GM21723 (cell line): ENCODE results near the gene AOPEP.
"Not testable (repeated sequence)": the region's sequence is repeated elsewhere in the genome, so short reads cannot be mapped to it uniquely, and the experiment has no call there.

Experiments used
- ATAC-seq: cut with Tn5 transposase; IDR thresholded peaks from one replicate; pipeline ENCODE4 v1.9.1; 2021; ENCODE audit warnings: mild to moderate bottlenecking, moderate library complexity; ENCODE audit not compliant: unreplicated experiment

Gene AOPEP

GRCh38 chr9:94950579-94951323 lies 224.3 kb downstream of the AOPEP start:
- ATAC-seq: no peak

- ATAC-seq: no peak
Measured at GRCh38 chr9:94951324-94952135, 225.0 kb downstream of the AOPEP start.

- ATAC-seq: no peak
Measured at GRCh38 chr9:94952565-94953373, 226.3 kb downstream of the AOPEP start.

GRCh38 chr9:94956731-94957130 lies 230.2 kb downstream of the AOPEP start:
- ATAC-seq: no peak

DNA sequence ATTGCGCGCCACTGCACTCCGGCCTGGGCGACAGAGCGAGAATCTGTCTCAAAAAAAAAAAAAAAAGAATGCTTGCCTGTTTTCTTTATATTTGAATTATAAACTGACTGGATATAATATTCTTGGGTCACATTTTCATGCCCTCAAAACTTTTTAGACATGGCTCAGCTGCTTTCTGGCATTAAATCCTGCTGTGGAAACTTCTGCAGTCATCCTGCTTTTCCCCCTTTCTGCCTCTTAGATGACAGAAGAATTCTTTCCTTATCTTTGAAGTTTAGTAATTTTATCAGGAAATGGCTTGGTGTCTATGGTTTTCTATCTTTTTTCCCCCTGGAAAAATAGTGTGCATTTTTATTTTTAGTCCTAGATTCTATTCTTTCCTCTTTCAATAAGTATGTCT lies 234.5 kb downstream of the AOPEP start:
- no peak for ATAC-seq

GRCh38 chr9:94961870-94962269 lies 235.4 kb downstream of the AOPEP start:
- ATAC-seq: no peak

DNA sequence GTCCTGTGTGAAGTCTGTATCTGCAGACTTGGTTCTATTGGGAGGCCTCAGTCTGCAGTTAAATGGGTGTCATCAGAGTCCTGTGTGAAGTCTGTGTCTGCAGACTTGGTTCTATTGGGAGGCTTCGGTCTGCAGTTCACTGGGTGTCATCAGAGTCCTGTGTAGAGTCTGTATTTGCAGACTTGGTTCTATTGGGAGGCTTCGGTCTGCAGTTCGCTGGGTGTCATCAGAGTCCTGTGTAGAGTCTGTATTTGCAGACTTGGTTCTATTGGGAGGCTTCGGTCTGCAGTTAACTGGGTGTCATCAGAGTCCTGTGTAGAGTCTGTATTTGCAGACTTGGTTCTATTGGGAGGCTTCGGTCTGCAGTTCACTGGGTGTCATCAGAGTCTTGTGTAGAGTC lies 239.1 kb downstream of the AOPEP start:
- ATAC-seq: not testable (repeated sequence)

- not testable (repeated sequence) for ATAC-seq
Measured at GRCh38 chr9:94966046-94966445, 239.5 kb downstream of the AOPEP start.

DNA sequence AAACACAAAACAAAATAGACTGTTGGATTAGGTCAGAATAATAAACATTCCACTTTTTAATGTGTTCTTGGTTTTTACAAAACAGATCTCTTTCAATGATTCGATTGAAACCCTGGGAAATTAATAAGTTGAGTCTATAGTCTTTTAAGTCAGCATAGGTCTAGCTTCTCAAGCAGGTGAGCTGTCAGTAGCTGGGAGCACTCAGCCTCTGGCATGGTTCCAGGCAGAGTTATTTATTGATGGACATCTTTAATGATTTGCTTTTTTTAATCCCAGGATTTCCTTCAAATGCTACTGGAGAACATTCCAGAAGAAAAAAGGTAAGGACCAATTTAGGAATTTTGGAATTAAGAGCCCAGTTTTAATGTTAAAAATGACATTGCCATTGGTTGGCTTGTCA lies 241.0 kb downstream of the AOPEP start:
- ATAC-seq: no peak

DNA sequence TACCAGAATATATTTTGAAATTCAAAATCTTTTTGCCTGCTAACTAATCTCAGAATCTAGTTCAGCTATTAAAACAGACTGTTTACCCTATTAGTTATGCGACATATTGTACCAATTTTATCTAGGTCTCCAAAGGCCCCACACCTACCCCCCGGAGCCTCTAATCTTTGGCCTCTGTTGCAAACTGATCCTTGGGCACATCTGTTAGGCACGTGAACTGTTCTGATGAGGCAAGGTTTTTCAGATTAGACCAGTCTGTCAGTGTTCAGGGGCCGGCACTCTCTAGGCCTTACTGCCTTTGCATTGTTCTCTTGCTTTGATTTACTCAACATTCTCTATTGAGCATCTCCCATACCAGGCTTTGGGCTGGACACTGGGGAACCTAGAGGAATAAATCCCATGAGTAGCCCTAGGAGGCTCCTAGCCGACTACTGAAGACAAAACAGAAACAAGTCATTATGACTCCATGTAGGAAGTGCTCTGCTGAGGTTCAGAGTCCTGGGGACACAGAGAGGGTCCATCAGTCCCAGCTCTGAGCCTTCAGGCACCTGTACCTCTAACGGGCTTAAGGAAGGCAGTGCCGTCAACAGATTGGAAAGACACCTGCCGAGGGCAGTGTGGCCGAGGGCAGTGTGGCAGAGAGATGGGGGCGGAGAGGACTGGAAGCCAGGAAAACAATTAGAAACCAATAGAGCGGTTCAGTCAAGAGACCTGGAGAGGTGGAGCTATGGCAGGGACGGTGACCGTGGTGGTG lies 245.1 kb downstream of the AOPEP start:
- no peak for ATAC-seq

DNA sequence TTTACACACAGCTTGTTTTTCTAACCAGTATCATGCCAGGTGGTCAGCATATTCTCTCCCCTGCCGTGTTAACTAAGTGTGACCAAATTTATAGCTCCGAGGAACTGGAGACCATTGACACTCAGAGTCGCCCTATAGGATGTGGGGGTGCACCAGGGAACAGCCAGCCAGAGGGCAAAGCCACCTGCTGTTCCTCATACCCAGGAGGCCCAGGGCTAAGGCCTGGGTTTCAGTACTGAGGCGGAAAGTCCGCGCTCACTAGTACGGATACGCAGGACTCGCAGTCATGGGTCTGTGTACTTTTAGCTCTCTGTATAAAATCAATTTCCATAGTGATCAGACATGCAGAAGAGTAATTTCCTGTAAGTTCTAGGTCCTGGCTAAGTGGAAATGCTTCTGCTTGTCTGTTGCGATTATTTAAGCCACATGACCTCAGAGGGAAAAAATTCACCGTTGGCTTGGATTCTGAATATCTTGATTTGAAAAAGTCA lies 247.0 kb downstream of the AOPEP start:
- ATAC-seq: no peak

DNA sequence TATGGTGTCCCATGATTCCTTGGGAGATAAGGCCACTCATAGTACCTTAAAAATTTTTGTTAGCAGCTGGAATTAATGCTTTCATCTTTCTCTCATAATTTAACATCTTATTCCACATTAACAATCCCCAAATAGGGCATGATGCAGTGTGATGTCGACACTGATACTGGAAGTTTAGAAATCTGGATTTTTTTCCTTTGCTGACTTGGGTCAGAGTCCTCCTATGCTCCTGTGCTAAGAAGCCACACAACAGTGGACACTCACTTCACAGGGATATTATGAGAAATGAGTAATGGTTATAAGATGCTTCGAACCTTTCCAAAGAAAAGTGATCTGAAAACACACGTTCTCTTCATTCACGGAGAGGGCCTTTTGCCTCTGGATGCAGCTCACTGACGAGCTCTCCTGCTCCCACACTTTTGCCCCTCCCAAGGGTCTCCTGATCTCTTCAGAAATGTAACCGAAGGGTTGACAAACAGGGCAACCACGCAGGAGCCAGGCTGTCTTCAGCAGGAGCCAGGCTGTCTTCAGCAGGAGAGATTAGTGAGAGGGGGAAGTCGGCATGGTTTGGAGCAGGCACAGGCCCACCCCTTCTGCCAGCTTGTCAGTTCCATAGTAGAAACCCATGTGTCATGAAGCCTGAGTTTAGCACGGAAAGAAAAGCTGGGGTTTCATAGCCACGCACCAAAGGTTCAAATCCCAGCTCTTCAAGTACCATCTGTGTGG lies 247.8 kb downstream of the AOPEP start:
- ATAC-seq: no peak

- no peak for ATAC-seq
Measured at GRCh38 chr9:94975480-94975879, 249.0 kb downstream of the AOPEP start.

DNA sequence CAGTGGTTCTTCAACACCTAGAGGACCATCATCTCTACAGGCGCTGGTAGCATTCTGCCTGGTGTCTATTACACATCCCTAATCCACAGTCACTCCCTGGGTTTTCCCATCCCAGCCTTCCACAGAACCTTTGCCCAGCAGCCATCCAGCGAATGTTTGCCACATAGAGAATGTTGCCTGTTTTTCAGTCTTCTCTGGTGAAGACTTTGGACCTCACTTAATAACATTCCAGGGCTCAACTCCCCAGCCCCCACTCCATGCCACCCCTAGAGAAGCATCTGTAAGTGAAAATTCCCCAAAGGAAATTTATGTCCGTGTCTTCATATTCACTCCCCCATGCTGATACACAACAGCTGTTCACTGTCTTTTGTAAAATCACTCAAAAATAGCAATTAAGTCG lies 249.6 kb downstream of the AOPEP start:
- ATAC-seq: no peak

DNA sequence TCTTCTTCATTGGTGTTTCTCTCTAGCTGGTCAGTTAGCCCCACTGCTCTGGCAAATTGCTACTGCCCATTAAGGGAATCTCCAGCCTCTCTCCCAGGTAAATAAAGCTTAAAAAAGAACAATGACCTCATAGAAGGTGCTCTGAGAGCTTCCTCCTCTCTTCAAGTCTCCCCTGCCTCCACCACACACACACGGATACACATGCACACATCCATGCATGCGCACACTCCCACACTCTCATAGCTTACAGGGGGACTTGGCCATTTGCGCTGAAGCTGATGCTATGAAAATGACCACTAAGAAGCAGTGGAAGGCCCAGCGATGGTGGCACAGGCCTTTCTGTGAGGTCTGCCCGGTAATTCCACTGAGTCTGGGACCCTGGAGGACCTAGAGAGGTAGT lies 250.9 kb downstream of the AOPEP start:
- ATAC-seq: no peak

DNA sequence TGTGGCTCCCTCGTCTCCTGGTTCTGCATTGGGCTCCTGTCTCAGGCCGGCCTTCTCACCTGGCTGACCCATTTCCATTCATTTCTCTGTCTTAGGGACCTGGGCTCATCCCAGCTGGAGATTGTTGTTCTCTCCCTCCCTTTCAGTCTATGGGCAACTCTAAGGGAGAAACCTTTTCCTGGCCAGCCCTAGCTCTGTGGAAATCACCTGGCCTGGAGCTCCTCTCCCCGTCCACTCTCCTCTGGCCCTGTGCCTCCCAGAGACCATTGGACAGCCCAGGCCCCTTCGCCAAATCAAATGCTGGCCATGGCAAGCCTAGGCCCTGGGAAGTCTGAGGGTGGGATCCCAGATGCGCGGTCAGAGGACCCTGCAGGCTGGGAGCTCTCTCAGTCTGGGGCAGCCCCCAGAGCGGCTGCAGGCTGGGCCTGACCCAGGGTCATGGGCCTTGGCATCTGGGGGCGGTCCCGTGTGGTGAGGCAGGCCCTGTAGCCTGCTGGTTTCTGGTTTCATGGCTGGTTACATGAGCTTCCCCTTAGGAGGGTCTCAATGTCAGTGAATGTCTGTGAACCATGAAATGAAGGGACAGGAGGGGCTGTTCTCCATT lies 253.5 kb downstream of the AOPEP start:
- ATAC-seq: no peak

DNA sequence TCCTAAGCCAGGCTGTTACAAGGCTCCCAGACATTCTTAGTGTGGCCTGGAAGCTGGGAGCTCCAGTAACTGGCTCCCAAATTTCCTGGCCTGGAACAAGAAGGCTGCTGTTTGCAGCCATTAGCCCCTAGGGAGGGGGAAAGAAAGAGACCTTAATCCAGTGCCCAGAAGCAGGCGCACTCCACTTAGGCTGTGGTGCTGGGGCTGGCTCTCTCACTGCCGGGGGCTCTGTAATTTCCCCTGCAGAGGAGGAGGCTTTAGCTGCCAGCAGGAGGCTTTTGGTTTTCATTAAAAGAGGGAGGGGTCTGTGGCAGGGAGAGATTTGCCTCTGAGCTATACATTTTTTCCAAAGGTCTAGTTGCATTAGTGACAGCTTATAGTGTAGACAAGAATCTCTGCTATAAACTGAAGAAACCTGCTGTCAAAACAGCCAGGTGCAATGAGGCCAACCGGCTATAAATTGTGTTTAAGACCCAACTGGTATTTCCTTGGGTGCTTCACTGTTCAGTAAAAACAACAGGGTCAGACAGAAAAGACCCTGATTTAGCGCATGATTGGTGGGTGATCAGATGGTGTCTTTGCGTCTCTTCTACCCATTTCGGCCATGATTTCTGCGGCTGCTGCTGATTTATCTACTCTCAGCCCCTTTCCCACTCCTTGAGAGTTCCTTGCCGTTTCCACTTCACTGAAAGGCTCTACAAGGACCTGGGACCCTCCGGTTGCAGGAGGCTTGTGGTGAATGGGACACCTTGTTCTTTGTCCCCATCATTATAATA lies 254.6 kb downstream of the AOPEP start:
- no peak for ATAC-seq

- no peak for ATAC-seq
Measured at GRCh38 chr9:94981723-94982090, 255.2 kb downstream of the AOPEP start.

DNA sequence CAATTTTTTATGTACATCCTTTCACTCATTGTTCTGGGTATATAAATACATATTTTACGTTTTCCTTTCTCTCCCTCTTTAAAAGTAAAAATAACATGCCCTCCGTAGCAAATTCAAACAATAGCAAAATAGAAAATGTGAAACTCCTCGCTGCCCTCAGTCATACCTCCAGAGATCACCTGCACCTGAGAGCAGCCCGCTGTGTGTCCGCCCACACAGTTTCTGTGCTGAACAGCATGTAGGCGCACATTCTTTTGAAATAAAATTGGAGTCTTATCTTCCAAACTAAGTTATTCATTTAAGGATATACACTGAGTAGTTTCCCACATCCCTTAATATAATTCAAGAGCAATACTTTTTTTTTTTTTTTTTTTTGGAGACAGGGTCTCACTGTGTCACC lies 255.7 kb downstream of the AOPEP start:
- ATAC-seq: no peak
